GM18520 (cell line): Measurements from ENCODE around the gene ADARB2.
"Not testable (repeated sequence)": the region's sequence is repeated elsewhere in the genome, so short reads cannot be mapped to it uniquely, and the experiment has no call there.

Source experiments
- ATAC-seq: cut with Tn5 transposase; IDR thresholded peaks from one replicate; pipeline ENCODE4 v1.9.1; 2021; ENCODE audit not compliant: unreplicated experiment

Gene ADARB2

GRCh38 chr10:1474376-1475097, 262.8 kb downstream of the ADARB2 start:
- no peak for ATAC-seq

GRCh38 chr10:1473874-1474273, 263.5 kb downstream of the ADARB2 start:
- ATAC-seq = no peak

- ATAC-seq = no peak
Observed at GRCh38 chr10:1472178-1472958, 265.0 kb downstream of the ADARB2 start.

GRCh38 chr10:1468811-1469210, 268.5 kb downstream of the ADARB2 start:
- no peak for ATAC-seq

GRCh38 chr10:1467334-1468076, 269.8 kb downstream of the ADARB2 start:
- no peak for ATAC-seq

GRCh38 chr10:1465993-1466764, 271.1 kb downstream of the ADARB2 start:
- no peak for ATAC-seq

GRCh38 chr10:1465418-1465911, 271.9 kb downstream of the ADARB2 start:
- ATAC-seq = peak; percentile 45

- no peak for ATAC-seq
Observed at GRCh38 chr10:1464881-1465417, 272.4 kb downstream of the ADARB2 start.

- not testable (repeated sequence) for ATAC-seq
Observed at GRCh38 chr10:1463971-1464370, 273.4 kb downstream of the ADARB2 start.

- no peak for ATAC-seq
Observed at GRCh38 chr10:1462994-1463633, 274.2 kb downstream of the ADARB2 start.

- no peak for ATAC-seq
Observed at GRCh38 chr10:1462521-1462920, 274.8 kb downstream of the ADARB2 start.

- ATAC-seq = no peak
Observed at GRCh38 chr10:1462032-1462431, 275.3 kb downstream of the ADARB2 start.

- ATAC-seq = no peak
Observed at GRCh38 chr10:1461016-1461415, 276.3 kb downstream of the ADARB2 start.

GRCh38 chr10:1459664-1460063, 277.7 kb downstream of the ADARB2 start:
- not testable (repeated sequence) for ATAC-seq

GRCh38 chr10:1454951-1455350, 282.4 kb downstream of the ADARB2 start:
- no peak for ATAC-seq

- peak; percentile 92 for ATAC-seq
Observed at GRCh38 chr10:1454428-1454827, 282.9 kb downstream of the ADARB2 start.

GRCh38 chr10:1452777-1453176, 284.5 kb downstream of the ADARB2 start:
- ATAC-seq = no peak

GRCh38 chr10:1451941-1452340, 285.4 kb downstream of the ADARB2 start:
- ATAC-seq = no peak

GRCh38 chr10:1451362-1451888, 285.9 kb downstream of the ADARB2 start:
- ATAC-seq = no peak
